H1 (cell line): ENCODE results near the gene GMNC. TPM values are rescaled to one million over a fixed set of nuclear protein-coding genes. Genes with fewer than 3 reads are reported as not detected.

Experiments
- CTCF ChIA-PET: fragments of 300-600 bp; sonication (Branson Sonifier 250); formaldehyde crosslinking; loops from one replicate; lab custom pipeline; 2021; ENCODE audit not compliant: partially characterized antibody; lab: Charles Lee
- POLR2A ChIA-PET: fragments of 300-600 bp; sonication (Branson Sonifier 250); formaldehyde crosslinking; loops from one replicate; lab custom pipeline; 2021; ENCODE audit warnings: inconsistent platforms; ENCODE audit not compliant: partially characterized antibody; lab: Charles Lee
- DNase-seq, 2 experiments: peaks; one replicate each; pipeline versions ENCODE4 v3.0.0 to v3.0.0-alpha.2; 2010 to 2022; ENCODE audit warnings: low spot score in 2 of 2, low read depth in 1 of 2, mixed read lengths in 1 of 2
- FAIRE-seq: peaks from 2 replicates; lab custom pipeline; 2011; peaks lifted over from hg19 to GRCh38; lab: Jason Lieb, UNC
- H2AFZ ChIP-seq: 2 replicates; pipeline ENCODE4 v1.8.1; 2012; ENCODE audit warnings: low read length, inconsistent platforms
- H2AK5ac ChIP-seq: 2 replicates; pipeline ENCODE4 v1.6.1; 2013; ENCODE audit warnings: low read depth, low read length
- H2BK120ac ChIP-seq: replicated peaks from 2 replicates; pipeline ENCODE3; 2013; ENCODE audit warnings: low read depth, low read length, inconsistent platforms
- H2BK12ac ChIP-seq: 2 replicates; pipeline ENCODE4 v1.6.1; 2013; ENCODE audit warnings: low read depth, low read length
- H2BK15ac ChIP-seq: 2 replicates; pipeline ENCODE4 v1.6.1; 2013; ENCODE audit warnings: low read length
- H2BK20ac ChIP-seq: 2 replicates; pipeline ENCODE4 v1.6.1; 2013; ENCODE audit warnings: low read length
- H2BK5ac ChIP-seq: 2 replicates; pipeline ENCODE4 v1.6.1; 2013; ENCODE audit warnings: low read depth, low read length
- H3K14ac ChIP-seq: 2 replicates; pipeline ENCODE4 v1.6.1; 2013; ENCODE audit warnings: inconsistent platforms; ENCODE audit not compliant: insufficient read length
- H3K18ac ChIP-seq: 2 replicates; pipeline ENCODE4 v1.6.1; 2013; ENCODE audit warnings: low read length; ENCODE audit errors: extremely low read depth
- H3K23ac ChIP-seq: 2 replicates; pipeline ENCODE4 v1.6.1; 2013; ENCODE audit warnings: inconsistent platforms; ENCODE audit not compliant: insufficient read length
- H3K23me2 ChIP-seq: 2 replicates; pipeline ENCODE4 v1.6.1; 2013; ENCODE audit warnings: low read depth, low read length
- H3K27ac ChIP-seq: 2 replicates; pipeline ENCODE4 v1.6.1; 2011; ENCODE audit warnings: low read depth, low read length, inconsistent platforms
- H3K27me3 ChIP-seq, 4 experiments: replicated peaks in 1 of 4; 1 replicate in 1 of 4; 2 replicates in 3 of 4; pipeline versions ENCODE4 v1.6.1 to v1.8.1; 2011 to 2013; ENCODE audit warnings: low read length in 3 of 4, mild to moderate bottlenecking in 3 of 4, inconsistent platforms in 2 of 4, mixed read lengths in 2 of 4, moderate library complexity in 1 of 4; ENCODE audit not compliant: control insufficient read depth in 3 of 4, insufficient read depth in 3 of 4; ENCODE audit errors: extremely low read depth in 1 of 4
- H3K36me3 ChIP-seq, 4 experiments: 2 replicates each; pipeline versions ENCODE4 v1.6.1 to v1.8.1; 2011 to 2013; ENCODE audit warnings: mild to moderate bottlenecking in 4 of 4, low read length in 3 of 4, moderate library complexity in 2 of 4, control low read depth in 1 of 4, inconsistent platforms in 1 of 4; ENCODE audit not compliant: insufficient read depth in 4 of 4, control insufficient read depth in 2 of 4
- H3K4ac ChIP-seq: replicated peaks from 2 replicates; pipeline ENCODE3; 2013; ENCODE audit warnings: low read length, low read depth, mixed read lengths, inconsistent platforms; ENCODE audit not compliant: insufficient read length
- H3K4me1 ChIP-seq, 4 experiments: replicated peaks in 1 of 4; 1 replicate in 1 of 4; 2 replicates in 3 of 4; pipeline versions ENCODE4 v1.6.1 to v1.8.1; 2011 to 2013; ENCODE audit warnings: low read length in 3 of 4, inconsistent platforms in 2 of 4, mixed read lengths in 1 of 4; ENCODE audit not compliant: insufficient read depth in 4 of 4, control insufficient read depth in 3 of 4
- H3K4me2 ChIP-seq, 2 experiments: 2 replicates each; pipeline versions ENCODE4 v1.6.1 to v1.8.1; 2011 to 2013; ENCODE audit warnings: low read depth in 2 of 2, low read length in 2 of 2, control low read depth in 1 of 2, inconsistent platforms in 1 of 2, mild to moderate bottlenecking in 1 of 2; ENCODE audit not compliant: insufficient read depth in 1 of 2
- H3K4me3 ChIP-seq, 4 experiments: fragments of 200-600, 300-600 bp in 1 of 4; sonication (generic), shearing (Covaris generic), sonication (Bioruptor Twin) in 1 of 4; 2 replicates each; pipeline versions ENCODE4 v1.5.1 to v1.8.1; 2011 to 2016; ENCODE audit warnings: low read length in 4 of 4, low read depth in 3 of 4, control low read depth in 2 of 4, inconsistent platforms in 2 of 4, mild to moderate bottlenecking in 2 of 4, mixed read lengths in 1 of 4, moderate library complexity in 1 of 4; ENCODE audit not compliant: insufficient read depth in 2 of 4; ENCODE audit errors: extremely low read depth in 1 of 4
- H3K56ac ChIP-seq: replicated peaks from 2 replicates; pipeline ENCODE3; 2013; ENCODE audit warnings: low read depth, mild to moderate bottlenecking, mixed read lengths, low read length, inconsistent platforms; ENCODE audit not compliant: insufficient read length
- H3K79me1 ChIP-seq: 2 replicates; pipeline ENCODE4 v1.6.1; 2013; ENCODE audit warnings: low read depth, low read length, control low read depth
- H3K79me2 ChIP-seq, 2 experiments: 2 replicates each; pipeline versions ENCODE4 v1.6.1 to v1.8.1; 2012 to 2013; ENCODE audit warnings: low read length in 2 of 2, mild to moderate bottlenecking in 2 of 2, inconsistent platforms in 1 of 2; ENCODE audit not compliant: insufficient read depth in 2 of 2, control insufficient read depth in 1 of 2
- H3K9ac ChIP-seq, 4 experiments: replicated peaks in 1 of 4; 1 replicate in 1 of 4; 2 replicates in 3 of 4; pipeline versions ENCODE4 v1.6.1 to v1.8.1; 2011 to 2013; ENCODE audit warnings: low read depth in 3 of 4, low read length in 3 of 4, control low read depth in 2 of 4, mild to moderate bottlenecking in 2 of 4, moderate library complexity in 2 of 4, inconsistent platforms in 1 of 4; ENCODE audit errors: extremely low read depth in 1 of 4
- H3K9me3 ChIP-seq, 2 experiments: 2 replicates each; pipeline versions ENCODE4 v1.6.1 to v1.8.1; 2012 to 2013; ENCODE audit warnings: mild to moderate bottlenecking in 2 of 2, moderate library complexity in 2 of 2, control low read depth in 1 of 2, inconsistent platforms in 1 of 2, low read depth in 1 of 2, low read length in 1 of 2, mixed read lengths in 1 of 2; ENCODE audit not compliant: insufficient read depth in 2 of 2
- H4K20me1 ChIP-seq, 2 experiments: replicated peaks in 1 of 2; 2 replicates each; pipeline versions ENCODE3 to v1.8.1; 2011 to 2013; ENCODE audit warnings: inconsistent platforms in 2 of 2, low read length in 2 of 2, mild to moderate bottlenecking in 1 of 2; ENCODE audit not compliant: insufficient read depth in 2 of 2, control insufficient read depth in 1 of 2
- H4K5ac ChIP-seq: 2 replicates; pipeline ENCODE4 v1.6.1; 2013; ENCODE audit warnings: low read length, low read depth, mixed read lengths, inconsistent platforms; ENCODE audit not compliant: insufficient read length
- H4K8ac ChIP-seq: 2 replicates; pipeline ENCODE4 v1.8.0; 2013; ENCODE audit warnings: mild to moderate bottlenecking, moderate library complexity, low read length, inconsistent platforms; ENCODE audit not compliant: insufficient read depth; ENCODE audit errors: extremely low read depth
- H4K91ac ChIP-seq: replicated peaks from 2 replicates; pipeline ENCODE3; 2013; ENCODE audit warnings: low read length, mixed read lengths, inconsistent platforms; ENCODE audit not compliant: insufficient read length
- BACH1 ChIP-seq: IDR thresholded peaks from 2 replicates; pipeline ENCODE4 v1.6.1; 2012; ENCODE audit warnings: low read length, improper control_type of control experiment
- PHF8 ChIP-seq: fragments of 200-600 bp; sonication (generic); conservative IDR thresholded peaks from 2 replicates; pipeline ENCODE4 v1.7.1; 2012; ENCODE audit warnings: low read depth, mild to moderate bottlenecking, inconsistent platforms, low read length, moderate library complexity
- SAP30 ChIP-seq: fragments of 300-600 bp; sonication (generic); IDR thresholded peaks from 2 replicates; pipeline ENCODE4 v1.7.1; 2012; ENCODE audit warnings: low read length, moderate library complexity, mild to moderate bottlenecking, inconsistent platforms; ENCODE audit not compliant: insufficient read depth, insufficient replicate concordance
- TAF7 ChIP-seq: optimal IDR thresholded peaks from 2 replicates; pipeline ENCODE3; 2011; ENCODE audit warnings: low read depth, mild to moderate bottlenecking, inconsistent platforms, low read length, moderate library complexity, borderline replicate concordance
- TCF12 ChIP-seq: IDR thresholded peaks from 2 replicates; pipeline ENCODE4 v1.6.1; 2011; ENCODE audit warnings: low read depth, mild to moderate bottlenecking, low read length
- WGBS, 2 experiments: shearing (Covaris generic) in 1 of 2; methylation state at CpG; one replicate each; pipeline versions ENCODE4 v1.1.6 to v1.1.7; 2013 to 2015; ENCODE audit warnings: low lambda C conversion rate in 2 of 2, mixed read lengths in 2 of 2, inconsistent platforms in 1 of 2, low coverage in 1 of 2, missing lambda C conversion rate in 1 of 2; ENCODE audit not compliant: insufficient replicate concordance in 2 of 2, insufficient coverage in 1 of 2, insufficient read length in 1 of 2; ENCODE audit errors: extremely low coverage in 1 of 2, missing lambda C conversion rate in 1 of 2; 5-methylcytosine and 5-hydroxymethylcytosine counted together
- polyA plus RNA-seq, 7 experiments: library from polyadenylated mRNA; depleted of rRNA in 3 of 7; stranded (reverse) in 5 of 7; unstranded in 2 of 7; fragments of >200 nt in 5 of 7; fragments of 200-250 nt in 2 of 7; gene quantifications; 1 replicate in 5 of 7; 2 replicates in 1 of 7; 4 replicates in 1 of 7; pipeline versions ENCODE4 v1.2.1 to v1.2.3, GENCODE V29; 2011 to 2013; ENCODE audit warnings: missing spikeins in 2 of 7, mixed read lengths in 2 of 7
- total RNA-seq: library from RNA; stranded (reverse); fragmentation: NEBNext Ultra II Directional; extraction: Animal tissue kit (Norgen Biotek cat#: 25700); gene quantifications from 2 replicates; pipeline ENCODE4 v1.2.1, GENCODE V29; 2021
- TF ChIP-seq, protein P1 (sequence below), 3 experiments: IDR thresholded peaks; 1 replicate in 2 of 3; 2 replicates in 1 of 3; pipeline versions ENCODE4 v1.5.1 to v1.6.1; 2011; ENCODE audit warnings: low read length in 3 of 3, mild to moderate bottlenecking in 3 of 3, inconsistent platforms in 2 of 3, low read depth in 1 of 3, moderate library complexity in 1 of 3; ENCODE audit not compliant: insufficient read depth in 1 of 3; ENCODE audit errors: control extremely low read depth in 1 of 3

Gene GMNC
- total and polyA plus RNA-seq, 2 of the 8 experiments (the other 6 are each of a cell fraction or from before 2014, with no cell fraction given) = 0.05 to 0.24 TPM

DNA sequence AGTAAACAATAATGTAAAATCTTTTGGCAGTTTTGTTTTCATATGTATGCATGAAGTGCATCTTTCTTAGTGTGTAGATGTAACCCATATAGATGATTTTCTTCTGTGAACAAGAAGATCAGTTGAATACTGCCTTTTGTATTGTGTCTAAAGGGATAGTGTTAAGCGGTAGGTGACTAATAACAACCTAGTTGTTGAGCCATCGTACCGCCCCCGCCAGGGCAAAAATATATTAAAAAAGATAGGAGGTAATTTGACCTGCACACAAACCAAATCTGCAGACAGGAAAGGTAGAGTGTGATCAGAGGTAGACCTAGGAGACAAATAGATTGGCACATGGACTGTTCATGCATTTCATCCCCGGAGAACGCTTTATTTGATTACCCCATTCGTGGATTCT lies 3.3 kb upstream of the GMNC start:
- no peaks in the 10 kb centered on the region for H3K4me1 ChIP-seq
- H4K91ac ChIP-seq = no peak overlapping the region
- H4K8ac ChIP-seq = no peak overlapping the region
- ChIA-PET POLR2A (no interaction called here), CTCF (interaction anchor here (0.6 to 8.2 kb wide), 8 partner anchors 11 to 283 kb away, joined by 3 to 51 read pairs (median 5); no protein-coding TSS in a partner anchor)
- no peak for FAIRE-seq
- no peak overlapping the region for H3K14ac ChIP-seq
- H4K20me1 ChIP-seq = peaks cover 1 to 2% of the 10 kb centered on the region in 2 experiments
- H3K23me2 ChIP-seq = peaks cover 4% of the 10 kb centered on the region; the same call in 1 of the 2 replicates
- H3K9me3 ChIP-seq = no peaks in the 10 kb centered on the region
- H2BK15ac ChIP-seq = no peak overlapping the region
- no peak overlapping the region for H3K9ac ChIP-seq
- no peaks in the 10 kb centered on the region for H3K79me2 ChIP-seq
- DNase-seq = no peak
- H2AFZ ChIP-seq = no peak overlapping the region
- no peak overlapping the region for H4K5ac ChIP-seq
- H3K4me3 ChIP-seq = no peak overlapping the region
- H2BK120ac ChIP-seq = no peak overlapping the region
- no peak overlapping the region for H3K23ac ChIP-seq
- 50% methylated on average over 7 of the region's 7 CpGs; no CpG with 5 or more reads in 1 of the 2 experiments for WGBS, 2 experiments
- H2BK12ac ChIP-seq = no peak overlapping the region
- no peaks in the 10 kb centered on the region for H3K79me1 ChIP-seq
- no peak overlapping the region for H3K4ac ChIP-seq
- H3K27me3 ChIP-seq = peaks cover 1 to 31% (median 9%) of the 10 kb centered on the region in 4 experiments; a peak in 6 of 7 replicates
- H2BK20ac ChIP-seq = no peak overlapping the region
- no peak overlapping the region for H3K27ac ChIP-seq
- TF ChIP-seq SAP30 (no peak), TCF12 (no peak), PHF8 (no peak), TAF7 (no peak), BACH1 (no peak)
- TF ChIP-seq, protein P1, sequence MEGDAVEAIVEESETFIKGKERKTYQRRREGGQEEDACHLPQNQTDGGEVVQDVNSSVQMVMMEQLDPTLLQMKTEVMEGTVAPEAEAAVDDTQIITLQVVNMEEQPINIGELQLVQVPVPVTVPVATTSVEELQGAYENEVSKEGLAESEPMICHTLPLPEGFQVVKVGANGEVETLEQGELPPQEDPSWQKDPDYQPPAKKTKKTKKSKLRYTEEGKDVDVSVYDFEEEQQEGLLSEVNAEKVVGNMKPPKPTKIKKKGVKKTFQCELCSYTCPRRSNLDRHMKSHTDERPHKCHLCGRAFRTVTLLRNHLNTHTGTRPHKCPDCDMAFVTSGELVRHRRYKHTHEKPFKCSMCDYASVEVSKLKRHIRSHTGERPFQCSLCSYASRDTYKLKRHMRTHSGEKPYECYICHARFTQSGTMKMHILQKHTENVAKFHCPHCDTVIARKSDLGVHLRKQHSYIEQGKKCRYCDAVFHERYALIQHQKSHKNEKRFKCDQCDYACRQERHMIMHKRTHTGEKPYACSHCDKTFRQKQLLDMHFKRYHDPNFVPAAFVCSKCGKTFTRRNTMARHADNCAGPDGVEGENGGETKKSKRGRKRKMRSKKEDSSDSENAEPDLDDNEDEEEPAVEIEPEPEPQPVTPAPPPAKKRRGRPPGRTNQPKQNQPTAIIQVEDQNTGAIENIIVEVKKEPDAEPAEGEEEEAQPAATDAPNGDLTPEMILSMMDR (IDR thresholded peaks at IDR 0.05; ENCODE audit: control extremely low read depth in 1 of 3, insufficient read depth in 1 of 3, low read depth in 1 of 3, low read length in 3 of 3) = peak in 1 of 3 experiments; percentile 10; a peak in 1 of 4 replicates
- H2BK5ac ChIP-seq = no peak overlapping the region
- no peaks in the 10 kb centered on the region for H3K36me3 ChIP-seq
- H3K56ac ChIP-seq = no peak overlapping the region
- H3K4me2 ChIP-seq = no peak overlapping the region
- H2AK5ac ChIP-seq = no peak overlapping the region
- H3K18ac ChIP-seq = no peak overlapping the region
